Mammary epithelial cell (primary cell): ENCODE measurements around the gene MYB.

Experiments
- CTCF ChIP-seq, 2 donors: IDR thresholded peaks in 1 of 2; conservative IDR thresholded peaks in 1 of 2; 2 replicates each; pipeline ENCODE4 v1.5.1; 2011 to 2012; ENCODE audit warnings: inconsistent platforms in 2 of 2, low read length in 2 of 2, mild to moderate bottlenecking in 2 of 2, control low read depth in 1 of 2, low read depth in 1 of 2; ENCODE audit not compliant: insufficient read depth in 1 of 2; ENCODE audit errors: extremely low read depth in 1 of 2
- EZH2 ChIP-seq: IDR thresholded peaks from 2 replicates; pipeline ENCODE4 v1.6.1; 2012; ENCODE audit warnings: low read length, inconsistent platforms, borderline replicate concordance

- TF ChIP-seq EZH2: no peak
- TF ChIP-seq CTCF (conservative IDR thresholded peaks at IDR 0.05 in 1 of 2, IDR thresholded peaks at IDR 0.05 in 1 of 2; ENCODE audit: extremely low read depth in 1 of 2, insufficient read depth in 1 of 2, low read depth in 1 of 2, low read length in 2 of 2): no peak
These were observed 10.3 kb upstream of the MYB start for GRCh38 chr6:135170849-135171248.
